CD1c-positive myeloid dendritic cell (primary cell): Measurements from ENCODE around the gene ZNF774.
"Not testable (repeated sequence)": the region's sequence is repeated elsewhere in the genome, so short reads cannot be mapped to it uniquely, and the experiment has no call there.

Experiments used
- DNase-seq: peaks from one replicate; pipeline ENCODE4 v3.0.0-alpha.2; 2016; ENCODE audit errors: extremely low spot score

Gene ZNF774

GRCh38 chr15:90352107-90352893 is at the start of gene ZNF774:
TSS of gene ZNF774 (plus strand) at chr15:90352284. CDS start at chr15:90354661, 2,377 bp downstream.
- DNase-seq, result peak; percentile 98

GRCh38 chr15:90305355-90305754 is 46.7 kb upstream of the ZNF774 start:
- not testable (repeated sequence) for DNase-seq

GRCh38 chr15:90305932-90306331 is 46.2 kb upstream of the ZNF774 start:
- no peak for DNase-seq

- DNase-seq, result peak; percentile 57
Measured at GRCh38 chr15:90306560-90306959, 45.5 kb upstream of the ZNF774 start.

- no peak for DNase-seq
Measured at GRCh38 chr15:90307661-90308060, 44.4 kb upstream of the ZNF774 start.

- DNase-seq, result no peak
Measured at GRCh38 chr15:90309020-90309419, 43.1 kb upstream of the ZNF774 start.

GRCh38 chr15:90315278-90315982 is 36.7 kb upstream of the ZNF774 start:
- peak; percentile 7 for DNase-seq

- no peak for DNase-seq
Measured at GRCh38 chr15:90316139-90316538, 35.9 kb upstream of the ZNF774 start.

GRCh38 chr15:90318591-90318990 is 33.5 kb upstream of the ZNF774 start:
- DNase-seq, result no peak

- DNase-seq, result peak; percentile 89
Measured at GRCh38 chr15:90320062-90320884, 31.8 kb upstream of the ZNF774 start.

- no peak for DNase-seq
Measured at GRCh38 chr15:90320885-90321278, 31.2 kb upstream of the ZNF774 start.

GRCh38 chr15:90322538-90322937 is 29.5 kb upstream of the ZNF774 start:
- DNase-seq, result no peak

- DNase-seq, result peak; percentile 57
Measured at GRCh38 chr15:90325726-90326125, 26.4 kb upstream of the ZNF774 start.

- peak; percentile 21 for DNase-seq
Measured at GRCh38 chr15:90326441-90326840, 25.6 kb upstream of the ZNF774 start.

GRCh38 chr15:90327311-90327710 is 24.8 kb upstream of the ZNF774 start:
- DNase-seq, result peak; percentile 5

GRCh38 chr15:90334304-90334731 is 17.8 kb upstream of the ZNF774 start:
- DNase-seq, result no peak

GRCh38 chr15:90336705-90337141 is 15.4 kb upstream of the ZNF774 start:
- DNase-seq, result peak; percentile 82

GRCh38 chr15:90337256-90337655 is 14.8 kb upstream of the ZNF774 start:
- DNase-seq, result peak; percentile 55

- DNase-seq, result no peak
Measured at GRCh38 chr15:90338532-90338931, 13.6 kb upstream of the ZNF774 start.

GRCh38 chr15:90340345-90340744 is 11.7 kb upstream of the ZNF774 start:
- DNase-seq, result no peak

GRCh38 chr15:90343302-90343790 is 8.7 kb upstream of the ZNF774 start:
- no peak for DNase-seq

- peak; percentile 73 for DNase-seq
Measured at GRCh38 chr15:90344662-90345061, 7.4 kb upstream of the ZNF774 start.
